Suprapubic skin (tissue), 4 donors: ENCODE data around the gene RPL36. TPM values are rescaled to one million over a fixed set of nuclear protein-coding genes. Genes with fewer than 3 reads are reported as not detected.

ENCODE experiments used
- DNase-seq, 2 donors: peaks; one replicate each; pipeline ENCODE4 v3.0.0-alpha.2; 2019; ENCODE audit warnings: low spot score in 2 of 2
- H3K27ac ChIP-seq: fragments of 200-600 bp; sonication (generic); one replicate; pipeline ENCODE4 v1.5.1; 2019
- H3K27me3 ChIP-seq: fragments of 200-600 bp; sonication (generic); one replicate; pipeline ENCODE4 v1.5.1; 2019
- H3K36me3 ChIP-seq: fragments of 200-600 bp; sonication (generic); one replicate; pipeline ENCODE4 v1.5.1; 2019
- H3K4me1 ChIP-seq: fragments of 200-600 bp; sonication (generic); one replicate; pipeline ENCODE4 v1.5.1; 2019
- H3K4me3 ChIP-seq: fragments of 200-600 bp; sonication (generic); one replicate; pipeline ENCODE4 v1.5.1; 2019; ENCODE audit warnings: mild to moderate bottlenecking
- H3K9me3 ChIP-seq: fragments of 200-600 bp; sonication (generic); one replicate; pipeline ENCODE4 v1.5.1; 2019
- EP300 ChIP-seq: sonication (generic); formaldehyde crosslinking; IDR thresholded peaks from one replicate; pipeline ENCODE4 v1.6.1; 2017; ENCODE audit warnings: antibody characterized with exemption
- POLR2A ChIP-seq, 2 donors: fragments of 450-650 bp; IDR thresholded peaks; one replicate each; pipeline ENCODE4 v1.6.1; 2017; ENCODE audit warnings: antibody characterized with exemption in 2 of 2, mild to moderate bottlenecking in 2 of 2, moderate library complexity in 2 of 2
- POLR2AphosphoS5 ChIP-seq, 3 donors: sonication (generic); formaldehyde crosslinking; IDR thresholded peaks; one replicate each; pipeline ENCODE4 v1.6.1; 2017; ENCODE audit warnings: antibody characterized with exemption in 3 of 3
- WGBS: methylation state at CpG from one replicate; pipeline ENCODE4 v1.1.5; 2018; 5-methylcytosine and 5-hydroxymethylcytosine counted together
- total RNA-seq, 4 donors: library from RNA; depleted of rRNA; stranded (reverse); fragments of >200 nt; gene quantifications; one replicate each; pipeline ENCODE4 v1.1.0, GENCODE V29; 2016
- TF ChIP-seq, protein P1 (sequence below), 2 donors: fragments of 200-600 bp in 1 of 2; fragments of 450-650 bp in 1 of 2; sonication (generic) in 1 of 2; IDR thresholded peaks; one replicate each; pipeline ENCODE4 v1.5.1; 2016 to 2019; ENCODE audit warnings: antibody characterized with exemption in 2 of 2, mild to moderate bottlenecking in 1 of 2, moderate library complexity in 1 of 2

The RPL36 gene
- total RNA-seq, 4 donors from 2014 or later, result 420 to 822 (median 688) TPM

DNA sequence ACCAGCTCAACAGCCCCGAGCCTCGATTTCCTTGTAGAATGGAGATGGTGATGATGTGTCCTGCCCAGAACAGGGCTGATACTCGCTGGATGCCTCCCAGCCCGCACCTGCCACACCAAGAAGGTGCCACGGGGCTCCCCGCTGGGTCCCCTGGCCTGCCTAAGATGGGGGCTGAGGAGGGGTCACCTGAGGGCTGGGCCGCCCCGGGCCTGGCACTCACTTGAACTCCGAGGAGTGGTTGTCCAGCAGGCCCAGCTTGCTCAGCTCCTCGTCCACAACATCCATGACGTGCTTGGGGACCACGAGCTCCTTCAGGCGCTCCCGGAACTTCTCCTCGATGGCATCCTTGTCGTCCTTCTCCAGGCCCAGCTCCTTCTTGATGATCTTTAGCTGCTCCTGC lies 15.5 kb downstream of the RPL36 start:
- H3K4me1 ChIP-seq, result no peaks in the 10 kb centered on the region
- H3K36me3 ChIP-seq, result peaks cover 81% of the 10 kb centered on the region
- no peak overlapping the region for H3K4me3 ChIP-seq
- no peaks in the 10 kb centered on the region for H3K27me3 ChIP-seq
- WGBS, result 84% methylated on average over 13 of the region's 16 CpGs
- DNase-seq, result no peak
- H3K27ac ChIP-seq, result no peak overlapping the region
- no peaks in the 10 kb centered on the region for H3K9me3 ChIP-seq
- TF ChIP-seq EP300 (no peak), POLR2AphosphoS5 (IDR thresholded peaks at IDR 0.05) (no peak), POLR2A (IDR thresholded peaks at IDR 0.05) (no peak)
- TF ChIP-seq, protein P1, sequence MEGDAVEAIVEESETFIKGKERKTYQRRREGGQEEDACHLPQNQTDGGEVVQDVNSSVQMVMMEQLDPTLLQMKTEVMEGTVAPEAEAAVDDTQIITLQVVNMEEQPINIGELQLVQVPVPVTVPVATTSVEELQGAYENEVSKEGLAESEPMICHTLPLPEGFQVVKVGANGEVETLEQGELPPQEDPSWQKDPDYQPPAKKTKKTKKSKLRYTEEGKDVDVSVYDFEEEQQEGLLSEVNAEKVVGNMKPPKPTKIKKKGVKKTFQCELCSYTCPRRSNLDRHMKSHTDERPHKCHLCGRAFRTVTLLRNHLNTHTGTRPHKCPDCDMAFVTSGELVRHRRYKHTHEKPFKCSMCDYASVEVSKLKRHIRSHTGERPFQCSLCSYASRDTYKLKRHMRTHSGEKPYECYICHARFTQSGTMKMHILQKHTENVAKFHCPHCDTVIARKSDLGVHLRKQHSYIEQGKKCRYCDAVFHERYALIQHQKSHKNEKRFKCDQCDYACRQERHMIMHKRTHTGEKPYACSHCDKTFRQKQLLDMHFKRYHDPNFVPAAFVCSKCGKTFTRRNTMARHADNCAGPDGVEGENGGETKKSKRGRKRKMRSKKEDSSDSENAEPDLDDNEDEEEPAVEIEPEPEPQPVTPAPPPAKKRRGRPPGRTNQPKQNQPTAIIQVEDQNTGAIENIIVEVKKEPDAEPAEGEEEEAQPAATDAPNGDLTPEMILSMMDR (IDR thresholded peaks at IDR 0.05), result no peak

DNA sequence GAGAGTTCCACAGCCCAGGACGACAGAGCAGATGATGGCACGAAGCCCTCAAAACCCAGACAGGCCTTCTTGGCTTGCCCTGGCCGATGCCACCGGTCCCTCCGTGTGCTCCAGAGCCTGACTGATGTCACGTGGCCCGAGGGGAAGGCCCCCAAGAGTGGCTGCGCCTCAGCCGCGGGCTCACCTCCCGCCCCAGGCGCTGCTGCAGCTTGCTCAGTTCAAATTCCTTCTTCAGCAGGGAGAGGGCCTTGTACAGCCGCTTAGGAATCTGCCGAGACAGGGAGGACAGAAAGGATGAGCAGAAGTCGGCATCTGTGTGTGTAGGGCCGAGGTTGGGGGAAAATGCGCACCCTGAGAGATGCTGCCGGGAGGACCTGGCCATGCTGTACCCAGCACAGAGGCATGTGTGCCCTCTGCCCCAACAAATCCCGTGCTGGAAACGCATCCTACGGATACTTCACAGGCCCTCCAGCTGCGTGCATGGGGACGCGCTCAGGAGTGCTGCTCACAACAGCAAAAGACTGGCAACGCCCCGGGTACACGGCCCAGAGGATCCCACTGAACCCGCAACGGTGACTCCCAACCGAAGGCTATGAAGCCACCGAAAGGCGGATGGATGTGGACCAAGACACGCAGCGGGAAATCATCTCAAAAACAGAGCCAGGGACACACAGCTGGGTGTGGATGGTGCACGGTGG lies 16.9 kb downstream of the RPL36 start:
- H3K9me3 ChIP-seq, result no peaks in the 10 kb centered on the region
- H3K27ac ChIP-seq, result no peak overlapping the region
- no peak for DNase-seq
- peaks cover 86% of the 10 kb centered on the region for H3K36me3 ChIP-seq
- no peaks in the 10 kb centered on the region for H3K27me3 ChIP-seq
- WGBS, result 96% methylated on average over 16 of the region's 35 CpGs
- H3K4me3 ChIP-seq, result no peak overlapping the region
- no peak for TF ChIP-seq EP300
- TF ChIP-seq, protein P1 (IDR thresholded peaks at IDR 0.05), result no peak
- no peak for TF ChIP-seq POLR2AphosphoS5 (IDR thresholded peaks at IDR 0.05)
- H3K4me1 ChIP-seq, result no peaks in the 10 kb centered on the region

DNA sequence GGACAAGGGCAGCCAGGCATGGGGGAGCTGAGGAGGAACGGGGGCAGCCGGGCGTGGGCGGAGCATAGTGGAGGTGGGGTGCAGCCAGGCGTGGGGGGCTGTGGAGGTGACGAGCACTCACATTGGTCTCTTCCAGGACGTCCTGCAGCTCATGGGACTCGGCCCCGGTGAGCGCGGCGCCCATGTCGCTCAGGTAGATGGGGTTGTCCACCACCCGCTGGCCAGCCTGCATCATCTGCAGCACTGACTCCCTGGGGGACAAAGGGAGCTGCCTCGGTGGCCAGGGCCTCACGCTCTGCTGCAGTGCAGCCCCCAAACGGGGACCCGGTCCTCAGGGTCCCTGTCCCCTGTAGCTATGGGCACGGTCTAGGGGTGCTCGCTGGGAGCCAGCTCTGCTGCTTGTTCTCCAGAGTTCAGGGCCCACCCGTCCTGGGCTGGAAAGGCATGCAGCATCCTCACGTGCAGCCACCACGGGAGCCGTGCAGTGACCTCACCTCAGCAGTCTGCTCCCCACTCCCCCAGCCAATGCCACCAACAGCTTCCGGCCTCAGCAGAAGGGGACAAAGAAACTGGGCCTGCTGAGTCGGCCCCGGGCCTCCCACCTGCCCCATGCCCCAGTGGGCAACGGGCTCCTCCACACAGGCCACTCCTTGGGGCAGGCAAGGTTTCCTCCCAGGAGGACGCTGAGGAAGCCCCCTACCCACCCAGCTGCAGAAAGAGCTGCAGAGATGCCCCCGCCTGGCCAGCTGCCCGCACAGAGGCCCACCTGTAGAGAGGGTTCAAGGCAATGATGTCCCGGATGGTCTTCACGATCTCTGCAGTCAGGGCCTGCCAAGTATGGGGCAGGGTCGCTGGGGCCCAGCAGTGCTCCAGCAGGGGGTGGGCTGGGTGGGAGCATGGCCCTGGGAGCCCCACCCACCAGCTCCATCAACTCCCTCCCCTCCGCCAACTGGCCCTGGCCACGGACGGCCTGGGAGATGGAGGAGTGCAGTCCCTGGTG lies 17.8 kb downstream of the RPL36 start:
- H3K4me1 ChIP-seq, result no peaks in the 10 kb centered on the region
- no peak for DNase-seq
- H3K9me3 ChIP-seq, result no peaks in the 10 kb centered on the region
- no peak overlapping the region for H3K4me3 ChIP-seq
- H3K27me3 ChIP-seq, result no peaks in the 10 kb centered on the region
- 89% methylated on average over 14 of the region's 37 CpGs for WGBS
- H3K36me3 ChIP-seq, result peaks cover 94% of the 10 kb centered on the region
- TF ChIP-seq, protein P1 (IDR thresholded peaks at IDR 0.05), result no peak
- TF ChIP-seq EP300 (no peak), POLR2A (IDR thresholded peaks at IDR 0.05) (no peak), POLR2AphosphoS5 (IDR thresholded peaks at IDR 0.05) (no peak)
- H3K27ac ChIP-seq, result no peak overlapping the region

DNA sequence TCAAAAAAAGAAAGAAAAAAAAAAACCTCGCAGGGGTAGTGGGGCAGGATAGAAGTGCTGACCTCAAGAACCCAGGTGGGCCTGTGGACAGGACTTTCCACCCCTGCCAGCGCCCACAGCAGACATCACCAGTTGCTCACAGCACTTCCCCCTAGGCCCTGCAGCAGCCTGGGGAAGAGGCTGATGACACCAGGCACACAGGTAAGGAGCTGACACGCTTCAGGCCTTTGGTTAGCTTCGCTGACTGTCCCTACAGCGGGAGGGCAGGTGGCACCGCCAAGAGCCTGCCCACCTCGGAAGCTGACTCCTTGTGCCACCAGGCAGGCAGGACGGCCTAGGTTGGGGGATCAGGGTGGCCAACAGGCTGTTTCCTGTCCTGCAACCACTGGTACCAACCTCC lies 20.9 kb downstream of the RPL36 start:
- H3K27me3 ChIP-seq, result no peaks in the 10 kb centered on the region
- H3K27ac ChIP-seq, result no peak overlapping the region
- H3K4me1 ChIP-seq, result no peaks in the 10 kb centered on the region
- H3K36me3 ChIP-seq, result peaks cover 75% of the 10 kb centered on the region
- no peak for DNase-seq
- no peaks in the 10 kb centered on the region for H3K9me3 ChIP-seq
- WGBS, result 97% methylated on average over 2 of the region's 8 CpGs
- TF ChIP-seq POLR2A (IDR thresholded peaks at IDR 0.05) (no peak), POLR2AphosphoS5 (IDR thresholded peaks at IDR 0.05) (no peak), EP300 (no peak)
- TF ChIP-seq, protein P1 (IDR thresholded peaks at IDR 0.05), result no peak
- H3K4me3 ChIP-seq, result no peak overlapping the region

DNA sequence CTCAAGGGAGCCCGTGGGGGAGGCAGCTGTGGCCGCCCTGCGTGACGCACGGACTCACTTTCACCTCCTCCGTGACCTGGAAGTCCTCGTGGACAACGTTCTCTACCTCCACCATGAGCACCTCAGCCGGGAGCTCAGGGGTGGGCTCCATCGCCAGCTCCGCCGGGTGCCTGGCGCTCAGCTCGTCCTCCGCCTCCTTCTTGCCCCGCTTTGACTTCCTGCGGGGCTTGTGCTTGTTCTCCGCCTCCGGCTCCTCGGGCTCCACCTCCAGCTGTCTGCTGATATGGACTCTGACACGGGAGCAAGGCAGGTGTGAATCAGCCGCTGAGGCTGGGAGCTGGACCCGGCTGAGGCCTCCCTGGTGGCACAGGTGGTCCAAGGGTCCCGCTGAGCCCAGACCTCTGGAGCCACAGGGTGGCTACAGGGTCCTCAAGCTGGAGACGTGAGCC lies 21.6 kb downstream of the RPL36 start:
- no peak overlapping the region for H3K27ac ChIP-seq
- H3K9me3 ChIP-seq, result no peaks in the 10 kb centered on the region
- H3K4me3 ChIP-seq, result no peak overlapping the region
- H3K27me3 ChIP-seq, result no peaks in the 10 kb centered on the region
- peaks cover 68% of the 10 kb centered on the region for H3K36me3 ChIP-seq
- no peaks in the 10 kb centered on the region for H3K4me1 ChIP-seq
- TF ChIP-seq EP300 (no peak), POLR2AphosphoS5 (IDR thresholded peaks at IDR 0.05) (no peak), POLR2A (IDR thresholded peaks at IDR 0.05) (no peak)
- TF ChIP-seq, protein P1 (IDR thresholded peaks at IDR 0.05), result no peak
- no peak for DNase-seq
- WGBS, result 90% methylated on average over 24 of the region's 25 CpGs
